Left forelimb (tissue), 1 donor: ENCODE measurements around the gene NRXN3.
A peak's percentile ranks its signal among the peaks of the same experiment; 100 is the strongest.

Source experiments
- DNase-seq: peaks from one replicate; pipeline ENCODE4 v3.0.0-alpha.2; 2018; ENCODE audit warnings: low spot score

Gene NRXN3

GRCh38 chr14:79229383-79229909 lies 1059.3 kb downstream of the NRXN3 start:
- no peak for DNase-seq

- no peak for DNase-seq
Observed at GRCh38 chr14:79242666-79243065, 1072.5 kb downstream of the NRXN3 start.

DNA sequence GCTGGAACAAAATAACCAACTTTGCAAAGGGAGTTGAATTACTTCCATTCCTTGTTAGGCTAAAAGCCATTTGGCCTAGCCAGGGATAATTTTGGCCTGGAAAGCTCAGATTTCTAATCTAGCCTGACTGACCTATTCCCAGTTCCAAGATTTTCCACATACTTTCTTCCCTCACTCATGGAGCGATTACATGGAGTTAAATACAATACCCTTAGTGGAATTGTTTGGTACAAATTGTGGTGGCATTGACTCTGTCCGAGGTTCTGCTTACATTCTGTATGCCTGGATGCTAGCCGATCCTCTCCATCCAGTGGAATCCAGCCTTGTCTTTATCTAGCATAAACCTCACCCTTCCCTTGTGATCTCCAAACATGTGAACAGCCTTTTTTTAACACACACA lies 1076.0 kb downstream of the NRXN3 start:
- no peak for DNase-seq

DNA sequence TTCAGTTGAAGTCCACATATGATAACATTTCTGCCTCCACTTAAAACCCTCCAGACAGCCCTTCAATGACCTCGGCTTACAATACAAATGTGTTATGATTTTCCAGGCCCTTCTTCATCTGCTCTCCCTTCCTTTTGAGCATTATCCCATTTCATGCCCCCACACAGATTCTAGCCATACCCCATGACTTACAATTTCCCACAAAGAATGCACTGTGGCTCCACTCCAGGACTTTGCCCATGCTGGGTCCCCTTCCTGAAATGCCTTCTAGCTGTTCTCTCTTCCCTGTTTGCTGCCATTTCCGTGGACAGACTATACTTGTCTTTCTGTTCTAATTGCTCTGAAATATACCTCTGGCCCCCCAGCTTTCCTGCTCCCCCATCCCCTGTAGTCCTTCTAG lies 1078.0 kb downstream of the NRXN3 start:
- DNase-seq, result no peak

DNA sequence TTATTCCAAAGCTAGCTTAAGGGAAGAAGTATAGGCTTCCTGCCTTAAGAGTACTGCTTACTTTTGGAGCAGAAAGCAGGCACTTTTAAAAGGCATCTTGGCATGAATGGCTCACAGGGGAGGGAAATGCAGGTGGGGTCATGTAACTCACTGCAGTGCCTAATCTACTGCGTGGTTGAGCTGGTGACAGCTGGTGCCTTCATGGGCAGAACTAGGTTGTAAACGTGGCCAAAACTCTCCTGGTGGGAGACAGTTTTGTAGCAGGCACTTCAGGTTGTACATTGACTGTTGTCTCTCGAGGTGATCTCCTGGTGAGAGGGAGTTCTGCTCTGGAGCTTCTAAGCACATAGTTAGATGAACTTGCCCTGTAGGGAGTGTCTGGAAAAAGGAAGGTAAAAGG lies 1078.6 kb downstream of the NRXN3 start:
- no peak for DNase-seq

- no peak for DNase-seq
Observed at GRCh38 chr14:79251278-79251677, 1081.1 kb downstream of the NRXN3 start.

- no peak for DNase-seq
Observed at GRCh38 chr14:79253576-79253975, 1083.4 kb downstream of the NRXN3 start.

- no peak for DNase-seq
Observed at GRCh38 chr14:79254069-79254775, 1084.0 kb downstream of the NRXN3 start.

DNA sequence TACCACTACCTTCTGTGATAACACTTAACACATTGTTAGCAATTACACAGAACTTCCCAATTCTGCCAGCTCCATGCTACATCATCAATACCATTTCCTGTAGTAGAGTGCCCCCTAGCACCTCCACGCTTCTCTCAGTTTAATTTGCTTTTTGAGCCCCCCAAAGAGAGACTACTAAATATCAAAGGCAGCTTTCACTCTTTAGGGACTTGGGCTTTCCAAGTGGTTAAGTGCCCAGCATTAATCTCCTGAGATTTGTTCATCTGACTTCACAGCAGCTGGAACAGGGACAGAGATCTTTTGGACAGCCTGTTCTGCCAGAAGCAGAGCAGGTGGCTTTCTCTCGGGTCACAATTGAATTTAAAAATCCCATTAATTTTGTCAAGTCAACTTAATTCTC lies 1086.2 kb downstream of the NRXN3 start:
- DNase-seq, result no peak

DNA sequence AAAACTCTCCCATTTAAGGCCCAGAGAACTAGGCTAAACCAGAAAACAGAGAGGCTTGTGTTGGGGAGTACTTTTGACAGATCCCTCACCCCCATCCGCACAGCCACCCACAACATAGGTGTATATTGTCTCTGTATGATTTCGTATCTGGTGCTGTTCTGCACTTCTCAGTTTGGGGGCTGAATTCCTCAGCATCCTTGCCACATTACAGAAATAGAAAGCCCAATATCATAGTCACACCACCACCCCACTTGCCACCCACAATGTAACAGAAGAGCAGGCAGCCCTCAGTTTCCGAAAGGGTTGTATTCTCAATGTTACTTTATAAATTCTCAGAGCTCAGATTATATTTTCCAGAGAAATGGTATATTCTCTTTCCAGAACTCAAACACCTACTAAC lies 1090.2 kb downstream of the NRXN3 start:
- no peak for DNase-seq

DNA sequence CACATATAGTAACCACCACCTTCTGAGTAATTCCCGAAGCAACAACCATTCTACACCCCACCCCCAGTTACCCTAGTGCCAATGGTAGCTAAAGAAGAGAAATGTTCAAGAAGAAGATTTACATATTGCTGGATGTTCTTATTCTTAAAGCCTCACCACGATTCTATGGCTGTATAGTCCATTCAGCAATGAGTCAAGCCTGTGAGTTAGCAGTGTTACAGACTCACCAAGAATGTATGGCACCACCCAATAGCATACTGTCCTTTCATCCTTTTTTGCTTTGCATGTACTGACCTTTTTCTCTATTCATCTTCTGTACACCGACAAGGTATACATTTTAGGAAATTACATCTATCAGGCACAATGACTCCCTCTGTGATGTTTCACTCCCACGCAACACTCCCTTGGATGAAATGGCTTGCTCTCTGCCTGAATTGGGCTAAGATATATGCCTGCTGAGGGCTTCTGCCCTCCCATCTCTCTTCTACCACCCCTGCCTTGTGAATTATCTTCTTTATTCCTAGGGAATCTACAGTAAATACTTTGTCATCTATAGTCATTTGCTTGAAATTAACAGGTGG lies 1095.3 kb downstream of the NRXN3 start:
- no peak for DNase-seq

- DNase-seq, result no peak
Observed at GRCh38 chr14:79270361-79270760, 1100.2 kb downstream of the NRXN3 start.

- no peak for DNase-seq
Observed at GRCh38 chr14:79271122-79271521, 1100.9 kb downstream of the NRXN3 start.

DNA sequence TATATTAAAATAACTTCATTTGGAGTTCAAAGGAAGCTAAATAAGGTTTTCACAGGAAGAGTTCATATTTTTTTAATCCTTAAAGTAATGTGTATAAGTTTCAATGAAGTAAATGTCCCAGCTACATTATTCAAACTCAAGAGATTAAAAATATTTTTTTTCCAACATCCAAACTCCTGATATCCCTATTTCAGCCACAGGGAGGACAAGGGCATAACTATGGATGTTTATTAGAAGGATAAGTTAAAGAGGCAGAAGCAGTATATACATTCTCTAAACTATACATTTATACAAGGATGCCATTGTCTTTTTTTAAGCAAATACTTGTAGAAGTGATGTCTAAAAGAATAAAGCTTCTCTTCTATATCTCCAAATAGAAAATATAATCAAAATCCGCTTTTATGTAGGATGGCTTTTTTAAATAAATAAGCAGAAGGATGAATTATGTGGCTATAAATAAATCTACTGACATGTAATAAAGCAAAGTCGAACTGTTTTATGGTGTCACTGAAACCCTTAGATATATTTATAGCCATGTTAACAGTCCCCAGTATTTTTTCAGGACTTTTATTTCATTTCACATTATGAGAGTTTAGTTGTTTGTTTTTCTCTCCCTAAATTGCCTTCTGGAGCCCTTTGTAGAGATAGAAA lies 1104.6 kb downstream of the NRXN3 start:
- no peak for DNase-seq

GRCh38 chr14:79275292-79275655 lies 1105.1 kb downstream of the NRXN3 start:
- no peak for DNase-seq

GRCh38 chr14:79278286-79278797 lies 1108.2 kb downstream of the NRXN3 start:
- peak; percentile 65 for DNase-seq

DNA sequence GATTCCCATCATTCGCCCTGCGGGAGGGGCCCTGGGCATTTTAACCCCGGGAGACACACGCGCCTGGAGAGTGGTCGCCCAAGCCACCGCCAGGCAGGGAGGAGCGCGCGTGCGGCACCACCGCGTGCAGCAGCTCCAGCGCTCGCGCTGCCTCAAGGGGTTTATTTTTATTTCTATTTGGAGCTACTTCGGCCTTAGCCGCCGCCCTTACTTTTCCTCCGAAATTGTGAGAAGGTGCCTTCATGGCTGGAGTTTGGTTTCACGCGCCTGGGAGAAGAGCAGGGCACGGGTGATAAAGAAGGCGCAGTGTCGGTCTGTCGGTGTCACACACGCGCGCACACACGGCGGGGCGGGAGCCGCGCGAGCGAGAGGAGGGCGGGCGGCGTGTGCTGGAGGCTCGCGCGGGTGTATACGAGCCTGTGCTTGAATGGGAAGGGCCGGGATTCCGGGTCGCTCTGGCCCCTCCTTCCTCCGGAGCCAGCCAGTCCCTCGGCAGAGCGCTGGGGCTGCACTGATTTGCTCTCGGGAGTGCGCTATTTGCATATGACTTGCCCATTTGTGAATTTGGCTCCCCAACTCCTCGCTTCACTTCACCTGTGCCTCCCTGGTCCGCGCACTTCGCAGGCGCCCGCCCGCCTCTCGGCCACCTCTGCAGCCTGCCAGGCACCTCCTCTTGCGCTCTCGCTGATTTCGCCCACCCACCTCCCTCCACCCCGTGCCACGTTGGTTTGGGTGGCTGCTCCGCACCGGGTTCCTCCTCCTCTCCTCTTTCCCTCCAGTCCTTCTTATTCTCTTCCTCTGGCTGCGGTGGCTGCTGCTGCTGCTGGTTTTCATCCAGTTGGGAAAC lies 1108.8 kb downstream of the NRXN3 start:
- DNase-seq, result peak; percentile 75

GRCh38 chr14:79279645-79280597 lies 1109.7 kb downstream of the NRXN3 start:
- DNase-seq, result no peak

DNA sequence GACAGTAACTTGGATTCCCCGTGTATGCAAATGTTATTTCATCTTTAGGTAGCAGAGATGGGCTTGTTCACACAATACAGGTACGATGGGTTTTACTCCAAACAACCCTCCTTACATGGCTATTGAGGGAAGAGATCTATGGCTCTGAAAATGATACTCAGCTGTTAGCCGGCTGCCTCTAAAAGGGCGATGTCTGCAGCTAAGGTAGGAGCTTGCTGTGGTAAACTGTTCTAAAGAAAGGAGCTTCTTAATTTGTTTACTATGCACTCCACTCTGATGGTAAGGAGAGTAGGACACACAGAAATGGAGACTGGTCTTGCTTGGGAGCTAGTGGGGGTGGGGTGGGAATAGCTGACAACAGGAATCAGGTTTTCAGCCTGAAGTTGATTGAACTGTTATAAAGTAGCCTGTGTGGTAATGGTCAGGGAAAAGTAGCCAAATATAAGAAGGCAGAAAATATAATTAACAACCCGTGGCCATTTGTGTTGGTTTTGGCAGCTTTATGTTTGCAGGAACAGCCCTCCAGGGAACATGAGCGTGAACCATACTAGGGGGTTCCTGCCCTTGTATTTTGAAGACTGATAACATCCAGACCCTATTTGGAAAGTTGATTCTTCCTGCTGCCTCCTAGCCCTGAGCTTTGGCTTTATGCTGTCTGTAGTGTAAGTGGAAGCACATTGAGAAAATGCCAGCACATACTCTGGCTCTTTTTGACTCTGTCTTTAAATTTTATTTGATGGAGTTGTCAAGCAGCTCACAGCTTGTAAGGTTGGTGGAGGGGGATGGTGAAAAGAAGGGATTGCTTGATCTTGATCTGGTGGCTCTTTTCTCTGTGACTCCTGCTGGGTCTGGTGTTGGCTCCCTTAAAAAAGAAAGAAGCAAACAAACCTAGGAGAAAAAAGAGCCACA lies 1111.3 kb downstream of the NRXN3 start:
- DNase-seq, result no peak

DNA sequence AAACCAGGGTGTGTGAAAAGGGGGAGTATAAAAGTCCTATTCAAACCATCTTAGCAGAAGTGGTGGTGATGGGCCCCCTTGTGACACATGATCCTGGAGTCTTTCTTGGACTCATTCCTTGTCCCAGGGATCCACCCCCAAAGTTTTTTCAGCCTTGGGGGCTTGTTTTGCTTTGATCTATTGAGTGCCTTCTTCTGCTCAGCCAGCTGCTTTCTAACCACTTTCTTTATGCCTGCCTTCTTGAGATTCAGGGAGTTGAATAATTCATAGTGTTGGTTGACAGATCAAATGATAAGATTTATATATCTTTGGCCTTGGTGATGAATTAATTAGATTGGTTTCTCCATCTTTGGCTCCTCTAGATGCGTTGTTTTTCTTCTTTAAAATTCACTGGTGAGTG lies 1114.4 kb downstream of the NRXN3 start:
- DNase-seq, result no peak
